ENCODE measurements around the gene MFSD12. TPM values are rescaled to one million over a fixed set of nuclear protein-coding genes. Genes with fewer than 3 reads are reported as not detected.

Gene MFSD12
- polyA plus RNA-seq, 1 donor from 2014 or later: 38.5 TPM

- TF ChIP-seq POLR2AphosphoS5 (IDR thresholded peaks at IDR 0.05) (no peak), EP300 (conservative IDR thresholded peaks at IDR 0.05; ENCODE audit: poor library complexity, severe bottlenecking) (no peak), MXI1 (conservative IDR thresholded peaks at IDR 0.05; ENCODE audit: poor library complexity, severe bottlenecking) (no peak), TAF1 (IDR thresholded peaks at IDR 0.05; ENCODE audit: low read depth) (no peak), CTCF (IDR thresholded peaks at IDR 0.05; ENCODE audit: poor library complexity, severe bottlenecking) (no peak), EZH2 (IDR thresholded peaks at IDR 0.05; ENCODE audit: borderline replicate concordance, insufficient read depth, low read length, poor library complexity, severe bottlenecking) (no peak), RAD21 (conservative IDR thresholded peaks at IDR 0.05) (no peak), SMC3 (conservative IDR thresholded peaks at IDR 0.05; ENCODE audit: poor library complexity) (no peak)
- TF ChIP-seq, protein P1, sequence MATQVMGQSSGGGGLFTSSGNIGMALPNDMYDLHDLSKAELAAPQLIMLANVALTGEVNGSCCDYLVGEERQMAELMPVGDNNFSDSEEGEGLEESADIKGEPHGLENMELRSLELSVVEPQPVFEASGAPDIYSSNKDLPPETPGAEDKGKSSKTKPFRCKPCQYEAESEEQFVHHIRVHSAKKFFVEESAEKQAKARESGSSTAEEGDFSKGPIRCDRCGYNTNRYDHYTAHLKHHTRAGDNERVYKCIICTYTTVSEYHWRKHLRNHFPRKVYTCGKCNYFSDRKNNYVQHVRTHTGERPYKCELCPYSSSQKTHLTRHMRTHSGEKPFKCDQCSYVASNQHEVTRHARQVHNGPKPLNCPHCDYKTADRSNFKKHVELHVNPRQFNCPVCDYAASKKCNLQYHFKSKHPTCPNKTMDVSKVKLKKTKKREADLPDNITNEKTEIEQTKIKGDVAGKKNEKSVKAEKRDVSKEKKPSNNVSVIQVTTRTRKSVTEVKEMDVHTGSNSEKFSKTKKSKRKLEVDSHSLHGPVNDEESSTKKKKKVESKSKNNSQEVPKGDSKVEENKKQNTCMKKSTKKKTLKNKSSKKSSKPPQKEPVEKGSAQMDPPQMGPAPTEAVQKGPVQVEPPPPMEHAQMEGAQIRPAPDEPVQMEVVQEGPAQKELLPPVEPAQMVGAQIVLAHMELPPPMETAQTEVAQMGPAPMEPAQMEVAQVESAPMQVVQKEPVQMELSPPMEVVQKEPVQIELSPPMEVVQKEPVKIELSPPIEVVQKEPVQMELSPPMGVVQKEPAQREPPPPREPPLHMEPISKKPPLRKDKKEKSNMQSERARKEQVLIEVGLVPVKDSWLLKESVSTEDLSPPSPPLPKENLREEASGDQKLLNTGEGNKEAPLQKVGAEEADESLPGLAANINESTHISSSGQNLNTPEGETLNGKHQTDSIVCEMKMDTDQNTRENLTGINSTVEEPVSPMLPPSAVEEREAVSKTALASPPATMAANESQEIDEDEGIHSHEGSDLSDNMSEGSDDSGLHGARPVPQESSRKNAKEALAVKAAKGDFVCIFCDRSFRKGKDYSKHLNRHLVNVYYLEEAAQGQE (IDR thresholded peaks at IDR 0.05; ENCODE audit: borderline replicate concordance): no peak
- peaks cover 15% of the 10 kb centered on the region for H3K79me2 ChIP-seq (replicated peaks; ENCODE audit: insufficient read depth, low read length)
- peak overlapping the region; percentile 95 for H3K27ac ChIP-seq (ENCODE audit: low read length)
- no peaks in the 10 kb centered on the region for H3K9me2 ChIP-seq (ENCODE audit: insufficient read depth, low read length)
- H2AFZ ChIP-seq (ENCODE audit: low read depth, low read length): peak overlapping the region; percentile 90
- peak overlapping the region; percentile 84 for H3K4me3 ChIP-seq (ENCODE audit: low read length)
- no peaks in the 10 kb centered on the region for H3F3A ChIP-seq (ENCODE audit: insufficient read depth, low read length, poor library complexity, severe bottlenecking)
- H3K36me3 ChIP-seq (ENCODE audit: insufficient read depth, low read length): no peaks in the 10 kb centered on the region
- H3K9me3 ChIP-seq (ENCODE audit: low read length): no peaks in the 10 kb centered on the region
- H4K20me1 ChIP-seq (ENCODE audit: insufficient read depth): no peaks in the 10 kb centered on the region
- peak overlapping the region; percentile 69 for H3K4me2 ChIP-seq (ENCODE audit: low read length)
- no peaks in the 10 kb centered on the region for H3K27me3 ChIP-seq (ENCODE audit: insufficient read depth, low read depth, low read length)
- peak overlapping the region; percentile 92 for H3K9ac ChIP-seq (ENCODE audit: low read length)
Observed at GRCh38 chr19:3499738-3500428, 57.5 kb downstream of the MFSD12 start.

- Histone ChIP-seq H3K9me3 (ENCODE audit: low read length) (no peaks in the 10 kb centered on the region), H3K36me3 (ENCODE audit: insufficient read depth, low read length) (no peaks in the 10 kb centered on the region), H3F3A (ENCODE audit: insufficient read depth, low read length, poor library complexity, severe bottlenecking) (no peaks in the 10 kb centered on the region), H3K4me3 (ENCODE audit: low read length) (no peak overlapping the region), H3K9ac (ENCODE audit: low read length) (no peak overlapping the region), H2AFZ (ENCODE audit: low read depth, low read length) (no peak overlapping the region), H3K79me2 (replicated peaks; ENCODE audit: insufficient read depth, low read length) (peaks cover 15% of the 10 kb centered on the region), H3K27me3 (ENCODE audit: insufficient read depth, low read depth, low read length) (no peaks in the 10 kb centered on the region), H4K20me1 (ENCODE audit: insufficient read depth) (no peaks in the 10 kb centered on the region), H3K9me2 (ENCODE audit: insufficient read depth, low read length) (no peaks in the 10 kb centered on the region), H3K4me2 (ENCODE audit: low read length) (no peak overlapping the region), H3K27ac (ENCODE audit: low read length) (no peak overlapping the region)
- TF ChIP-seq POLR2AphosphoS5 (IDR thresholded peaks at IDR 0.05): no peak
- no peak for TF ChIP-seq RAD21 (conservative IDR thresholded peaks at IDR 0.05)
- no peak for TF ChIP-seq EZH2 (IDR thresholded peaks at IDR 0.05; ENCODE audit: borderline replicate concordance, insufficient read depth, low read length, poor library complexity, severe bottlenecking)
- TF ChIP-seq EP300 (conservative IDR thresholded peaks at IDR 0.05; ENCODE audit: poor library complexity, severe bottlenecking): no peak
- TF ChIP-seq, protein P1 (IDR thresholded peaks at IDR 0.05; ENCODE audit: borderline replicate concordance): no peak
Observed at GRCh38 chr19:3497757-3498520, 59.4 kb downstream of the MFSD12 start.
